ENCODE results near the gene KAT6B.

GRCh38 chr10:75048669-75049098, 222.3 kb downstream of the KAT6B start:
- no peak for TF ChIP-seq CTCF (IDR thresholded peaks at IDR 0.05)
- no peak for TF ChIP-seq POLR2A (IDR thresholded peaks at IDR 0.05)
